Nucleus accumbens (tissue), 56 donors: ENCODE results near the gene MYH13.

Experiments used
- DNase-seq, 56 donors: peaks; one replicate each; lab custom pipeline; 2025; lab: John Stamatoyannopoulos, UW

MYH13 gene

DNA sequence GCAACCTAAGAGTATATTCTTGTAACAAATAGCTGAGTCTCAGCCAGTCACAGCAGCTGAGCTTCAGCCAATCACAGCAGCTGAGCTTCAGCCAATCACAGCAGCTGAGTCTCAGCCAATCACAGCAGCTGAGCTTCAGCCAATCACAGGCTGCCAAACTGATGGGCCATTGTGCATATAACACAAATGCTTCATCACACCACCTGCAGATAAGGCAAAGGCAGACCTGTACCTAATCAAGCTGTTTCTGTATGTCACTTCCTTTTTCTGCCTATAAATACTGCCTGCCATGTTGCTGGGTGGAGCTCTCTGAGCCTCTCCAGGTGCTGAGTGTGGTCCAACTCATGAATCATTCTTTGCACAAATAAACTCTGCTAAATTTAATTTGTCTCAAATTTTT lies 19.9 kb downstream of the MYH13 start:
- DNase-seq = peak in 1 of 56 donors; percentile 10

DNA sequence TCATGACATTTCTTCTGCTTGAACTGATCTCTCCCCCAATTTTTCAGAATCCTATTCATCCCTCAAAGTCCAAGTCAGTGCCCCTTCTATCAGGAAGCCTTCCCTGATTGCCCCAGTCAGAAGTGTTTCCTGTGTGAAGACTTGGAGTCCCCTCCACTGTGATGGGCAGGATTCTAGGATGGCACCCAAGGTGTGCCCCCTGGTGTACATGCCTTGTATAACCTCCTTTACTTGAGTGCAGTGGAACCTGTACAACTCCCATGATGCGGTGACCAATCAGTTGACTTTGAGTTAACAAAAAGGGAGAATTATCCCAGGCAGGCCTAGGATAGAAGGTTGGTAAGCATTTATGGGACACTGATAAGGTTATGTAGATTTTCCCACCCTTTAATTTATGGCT lies 23.4 kb downstream of the MYH13 start:
- DNase-seq = no peak

DNA sequence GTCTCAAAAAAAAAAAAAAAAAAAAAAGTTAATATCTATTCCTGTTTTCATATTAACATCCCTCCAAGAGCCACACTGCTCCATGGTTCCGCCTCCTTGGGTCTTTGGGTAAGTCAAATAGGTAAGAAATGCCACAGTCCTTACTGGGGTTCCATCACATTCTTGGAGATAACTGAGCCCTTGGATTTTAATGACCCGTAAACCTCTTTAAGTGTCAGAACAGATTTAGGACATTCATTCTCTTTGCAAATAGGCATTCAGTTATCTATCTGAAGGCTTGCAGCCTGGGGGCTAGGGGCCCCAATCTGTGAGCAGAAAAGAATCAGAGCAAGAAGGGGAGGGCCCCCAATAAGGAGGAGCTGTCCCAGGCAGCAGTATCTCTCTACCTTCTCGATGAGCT lies 28.0 kb downstream of the MYH13 start:
- no peak for DNase-seq

DNA sequence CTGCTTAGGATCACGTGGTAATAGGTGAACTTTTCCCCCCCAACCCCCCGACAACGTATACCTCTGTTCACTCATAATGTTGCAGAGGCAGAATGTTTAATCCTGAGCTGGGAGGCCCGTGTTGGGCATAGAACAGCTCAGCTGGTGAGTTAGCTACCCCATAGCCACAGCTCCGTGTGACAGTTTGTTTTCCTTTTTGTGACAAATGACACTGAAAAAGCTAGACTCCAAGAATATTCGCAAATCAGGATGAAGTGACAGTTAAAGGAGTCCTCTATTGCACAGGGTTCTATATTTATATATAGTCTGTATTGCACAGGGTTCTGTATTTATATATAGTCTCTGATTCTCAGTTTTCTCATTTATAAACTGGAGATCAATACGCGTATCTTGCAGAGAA lies 33.8 kb downstream of the MYH13 start:
- DNase-seq = no peak

DNA sequence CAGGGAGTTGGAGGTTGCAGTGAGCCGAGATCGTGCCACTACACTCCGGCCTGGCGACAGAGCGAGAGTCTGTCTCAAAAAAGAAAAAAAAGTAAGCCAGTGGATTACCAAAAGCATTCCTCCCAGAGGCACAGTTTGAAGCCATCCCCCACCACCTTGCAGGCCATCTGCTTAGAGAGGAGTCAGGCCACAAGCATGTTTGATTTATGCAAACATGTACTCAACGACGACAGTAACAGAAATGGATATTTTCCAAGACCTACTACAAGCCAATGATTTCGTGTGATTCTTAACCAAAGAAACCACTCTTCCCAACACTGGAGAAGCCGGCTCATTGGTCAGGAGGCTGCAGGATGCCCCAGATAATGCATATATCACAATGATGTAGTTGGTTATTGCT lies 34.8 kb downstream of the MYH13 start:
- no peak for DNase-seq

DNA sequence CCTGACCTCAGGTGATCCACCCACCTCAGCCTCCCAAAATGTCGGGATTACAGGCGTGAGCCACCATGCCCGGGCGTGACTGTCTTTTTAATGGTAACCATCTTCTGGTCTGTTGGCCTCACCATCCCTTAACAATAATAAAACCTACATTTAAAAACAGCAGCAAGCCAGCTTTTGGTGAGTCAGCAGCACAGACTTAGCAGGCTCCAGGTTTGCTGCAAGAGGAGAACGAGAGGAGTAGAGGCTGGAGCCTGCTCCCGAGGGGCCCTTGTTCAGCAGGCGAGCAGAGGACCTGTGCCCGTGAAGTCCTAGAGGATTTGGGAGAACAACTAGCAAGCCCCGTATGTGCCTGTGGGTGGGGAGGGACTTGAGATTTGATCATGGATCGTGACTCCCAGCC lies 35.7 kb downstream of the MYH13 start:
- no peak for DNase-seq

DNA sequence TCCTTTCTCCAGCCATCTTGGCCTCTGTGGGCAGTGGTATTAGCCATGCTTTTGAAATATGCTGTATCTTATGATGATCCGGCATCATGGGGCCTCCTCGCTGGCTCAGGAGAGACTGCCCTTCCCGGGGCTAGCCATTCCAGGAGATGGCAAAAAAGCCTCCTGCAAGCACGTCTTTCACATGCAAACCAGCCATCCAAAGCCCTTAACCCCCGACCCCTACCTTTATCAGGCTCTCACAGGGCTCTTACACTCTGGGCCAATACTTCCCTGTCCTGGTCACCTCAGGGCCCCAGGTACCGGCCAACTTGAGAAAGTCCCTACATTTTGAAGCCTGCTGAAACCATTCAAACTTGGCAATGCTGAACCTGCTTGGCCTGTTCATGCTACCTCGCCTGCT lies 36.4 kb downstream of the MYH13 start:
- DNase-seq = no peak

DNA sequence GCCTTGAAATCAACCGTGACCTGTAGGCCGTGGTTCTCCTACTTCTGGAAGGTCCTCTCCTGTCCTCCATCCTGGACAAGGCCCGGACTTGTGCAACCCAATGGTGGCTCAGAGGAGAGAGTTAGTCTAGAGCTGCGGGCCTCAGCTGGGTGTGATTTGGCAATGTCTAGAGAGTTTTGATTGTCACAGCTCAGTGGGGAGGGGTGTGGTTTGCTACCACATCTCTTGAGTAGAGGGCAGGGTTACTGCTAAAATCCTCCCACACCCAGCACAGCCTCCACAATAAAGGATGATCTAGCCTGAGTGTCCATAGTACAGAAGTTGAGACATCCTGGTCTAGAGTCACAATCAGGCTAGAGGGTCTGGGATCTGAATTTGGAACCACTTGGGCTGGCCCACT lies 40.3 kb downstream of the MYH13 start:
- DNase-seq = no peak

DNA sequence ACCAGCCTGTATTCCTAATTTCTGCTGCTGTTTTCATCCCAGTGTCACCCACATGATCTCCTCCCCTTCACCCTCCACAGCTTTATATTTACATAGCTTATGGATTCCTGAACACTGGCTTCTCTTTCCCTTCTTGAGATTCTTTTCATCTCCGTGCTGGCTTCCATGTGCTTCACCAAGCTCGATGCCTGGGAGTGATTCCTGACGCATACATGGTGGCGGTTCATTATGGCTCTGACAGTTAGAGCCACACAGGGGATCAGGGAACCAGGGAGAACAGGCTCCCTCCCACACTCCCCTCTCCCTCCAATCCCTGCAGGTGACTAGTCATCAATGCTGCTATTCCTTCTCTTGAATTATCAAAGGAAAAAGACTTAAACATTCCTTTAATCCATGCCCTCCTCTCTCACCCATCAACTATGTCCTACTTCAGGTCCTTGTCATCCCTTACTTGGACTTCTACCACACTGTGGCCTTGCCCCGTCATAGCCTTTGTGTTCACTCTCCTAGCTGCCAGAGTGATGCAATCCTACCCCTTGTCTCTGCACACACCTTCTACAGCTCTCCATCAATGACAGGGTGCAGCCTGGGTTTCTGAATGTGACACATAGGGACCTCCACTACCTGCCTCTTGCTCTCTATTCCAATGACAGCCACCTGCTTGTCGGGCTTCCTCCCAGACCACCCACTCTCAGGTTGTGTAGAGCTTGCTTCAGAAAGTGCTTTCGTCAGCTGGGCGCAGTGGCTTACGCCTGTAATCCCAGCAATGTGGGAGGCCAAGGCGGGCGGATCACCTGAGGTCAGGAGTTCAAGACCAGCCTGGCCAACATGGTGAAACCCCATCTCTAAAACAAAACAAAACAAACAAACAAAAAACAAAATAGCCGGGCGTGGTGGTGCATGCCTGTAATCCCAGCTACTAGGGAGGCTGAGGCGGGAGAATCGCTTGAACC lies 43.6 kb downstream of the MYH13 start:
- peak in 5 of 56 donors; percentile 1 to 31 (median 13) for DNase-seq

DNA sequence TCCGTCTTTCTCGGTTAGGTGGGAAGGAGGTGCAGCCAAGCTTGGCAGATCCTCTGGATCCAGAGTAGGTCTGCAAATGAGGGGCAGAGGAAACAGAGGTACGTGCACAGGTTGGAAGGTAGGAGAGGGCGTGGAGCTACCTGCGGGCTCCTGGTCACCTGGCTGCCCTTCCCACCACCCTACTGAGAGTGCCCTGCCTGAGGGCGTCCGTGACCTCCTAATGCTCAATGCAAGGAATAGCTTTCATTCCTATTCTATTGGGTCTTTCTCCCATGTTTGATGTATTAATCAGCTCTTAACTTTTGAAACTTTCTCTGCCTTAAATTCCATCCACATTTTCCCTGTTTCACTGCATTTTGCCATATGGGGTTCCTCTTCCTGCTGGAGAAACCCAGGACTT lies 44.6 kb downstream of the MYH13 start:
- DNase-seq = no peak

DNA sequence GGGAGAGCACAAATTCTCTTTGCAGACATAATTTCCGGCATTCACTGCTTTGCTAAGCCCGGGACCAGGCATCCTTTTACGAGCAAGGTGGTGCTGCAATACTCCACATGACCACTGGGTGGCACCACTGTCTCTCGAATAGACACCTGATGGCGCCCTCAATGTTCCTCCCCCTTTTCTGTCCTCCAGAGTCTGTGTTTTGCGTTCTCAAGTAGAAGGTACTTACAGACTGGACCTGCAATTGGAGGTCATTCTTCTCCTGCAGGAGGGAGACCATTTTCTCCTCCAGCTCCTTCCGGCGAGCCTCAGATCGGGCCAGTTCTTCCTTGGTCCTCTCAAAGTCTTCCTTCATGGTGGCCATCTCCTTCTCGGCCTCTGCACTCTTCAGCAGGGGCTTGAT lies 45.2 kb downstream of the MYH13 start:
- peak in 44 of 56 donors; percentile 2 to 86 (median 32) for DNase-seq

DNA sequence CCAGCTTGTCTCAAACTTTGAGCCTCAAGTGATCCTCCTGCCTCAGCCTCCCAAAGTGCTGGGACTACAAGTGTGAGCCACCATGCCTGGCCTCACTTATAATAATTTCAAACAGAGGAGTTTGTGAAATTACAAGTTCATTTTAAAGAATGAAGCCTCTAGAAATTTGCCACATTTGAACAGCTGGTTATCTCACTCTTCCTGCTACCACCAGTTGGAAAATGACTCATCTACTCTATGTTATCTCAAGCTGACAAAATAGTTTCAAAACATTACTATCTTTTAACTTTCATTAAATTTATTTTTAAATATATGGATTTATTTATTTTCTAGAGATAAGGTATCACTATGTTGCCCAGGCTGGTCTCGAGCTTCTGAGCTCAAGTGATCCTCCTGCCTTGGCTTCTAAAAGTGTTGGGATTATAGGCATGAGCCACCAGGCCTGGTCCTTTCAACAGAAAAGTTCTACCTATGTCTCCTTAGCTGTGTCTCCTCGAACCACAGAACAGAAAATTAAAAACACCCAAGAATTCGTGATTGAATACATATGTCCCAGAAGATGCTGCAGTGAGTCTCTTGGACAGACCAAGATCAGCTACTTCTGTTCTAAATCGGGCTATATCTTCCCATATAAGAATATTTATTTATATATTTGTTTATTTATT lies 47.6 kb downstream of the MYH13 start:
- no peak for DNase-seq

DNA sequence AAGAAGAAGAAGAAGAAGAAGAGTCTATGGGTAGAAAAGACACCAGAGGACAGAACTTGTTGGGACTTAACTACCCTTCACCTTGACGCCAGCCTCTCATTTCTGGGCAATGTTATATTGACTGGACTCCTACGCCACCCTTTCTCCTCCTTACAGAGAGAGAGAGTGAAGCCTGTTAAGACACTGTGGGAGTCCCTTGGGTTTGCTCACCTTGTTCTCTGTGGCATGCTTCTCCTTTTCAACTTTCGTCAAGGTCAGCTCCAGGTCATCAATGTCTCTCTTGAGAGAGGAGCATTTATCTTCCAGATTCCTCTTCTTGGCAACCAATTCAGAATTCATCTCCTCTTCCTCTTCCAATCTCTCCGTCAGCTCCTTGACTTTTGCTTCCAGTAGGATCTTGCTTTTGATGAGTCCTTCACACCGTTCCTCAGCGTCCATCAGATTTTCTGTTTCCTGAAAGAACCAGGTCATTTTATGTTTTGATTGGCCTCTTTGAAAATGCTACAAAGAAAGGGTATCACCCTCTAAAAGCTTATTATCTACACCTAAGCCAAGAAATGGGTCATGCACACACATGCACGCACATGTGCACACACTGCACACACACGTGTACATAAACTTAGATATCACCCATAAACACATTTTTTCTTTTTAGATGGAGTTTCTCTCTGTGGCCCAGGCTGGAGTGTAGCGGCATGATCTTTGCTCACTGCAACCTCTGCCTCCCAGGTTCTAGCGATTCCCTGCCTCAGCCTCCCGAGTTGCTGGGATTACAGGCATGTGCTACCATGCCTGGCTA lies 48.8 kb downstream of the MYH13 start:
- DNase-seq = no peak

DNA sequence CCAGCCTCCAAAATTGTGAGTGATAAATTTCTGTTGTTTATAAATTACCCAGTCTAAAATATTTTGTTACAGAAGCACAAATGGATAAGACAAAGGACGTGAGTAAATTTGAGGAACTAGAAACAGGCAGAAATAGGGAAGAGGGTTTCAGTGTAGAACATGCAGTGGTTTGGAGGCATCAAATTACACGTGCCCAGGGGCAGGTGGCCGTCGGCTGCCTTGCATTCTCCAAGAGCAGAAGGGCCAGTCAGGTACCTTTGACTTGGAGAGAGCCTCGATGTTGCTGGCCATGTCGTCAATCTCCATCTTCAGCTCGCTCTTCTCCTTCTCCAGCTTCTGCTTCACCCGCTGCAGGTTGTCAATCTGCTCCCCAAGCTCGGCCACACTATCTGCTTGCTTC lies 54.3 kb downstream of the MYH13 start:
- no peak for DNase-seq

DNA sequence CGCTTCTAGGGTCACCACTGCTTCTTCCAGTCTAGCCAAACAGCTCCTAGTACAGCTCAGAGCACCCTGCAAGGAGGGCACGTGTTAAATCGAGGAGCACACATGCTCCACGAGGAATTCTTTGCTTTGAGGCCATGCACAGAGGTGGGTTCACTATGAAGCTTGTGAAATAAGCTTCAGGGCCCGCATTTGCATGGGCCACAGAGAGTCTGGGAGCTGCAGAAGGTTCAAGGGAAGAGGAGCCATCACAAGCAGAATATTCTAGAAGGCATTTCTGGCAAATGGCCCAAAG lies 55.3 kb downstream of the MYH13 start:
- peak in 1 of 56 donors; percentile 5 for DNase-seq

DNA sequence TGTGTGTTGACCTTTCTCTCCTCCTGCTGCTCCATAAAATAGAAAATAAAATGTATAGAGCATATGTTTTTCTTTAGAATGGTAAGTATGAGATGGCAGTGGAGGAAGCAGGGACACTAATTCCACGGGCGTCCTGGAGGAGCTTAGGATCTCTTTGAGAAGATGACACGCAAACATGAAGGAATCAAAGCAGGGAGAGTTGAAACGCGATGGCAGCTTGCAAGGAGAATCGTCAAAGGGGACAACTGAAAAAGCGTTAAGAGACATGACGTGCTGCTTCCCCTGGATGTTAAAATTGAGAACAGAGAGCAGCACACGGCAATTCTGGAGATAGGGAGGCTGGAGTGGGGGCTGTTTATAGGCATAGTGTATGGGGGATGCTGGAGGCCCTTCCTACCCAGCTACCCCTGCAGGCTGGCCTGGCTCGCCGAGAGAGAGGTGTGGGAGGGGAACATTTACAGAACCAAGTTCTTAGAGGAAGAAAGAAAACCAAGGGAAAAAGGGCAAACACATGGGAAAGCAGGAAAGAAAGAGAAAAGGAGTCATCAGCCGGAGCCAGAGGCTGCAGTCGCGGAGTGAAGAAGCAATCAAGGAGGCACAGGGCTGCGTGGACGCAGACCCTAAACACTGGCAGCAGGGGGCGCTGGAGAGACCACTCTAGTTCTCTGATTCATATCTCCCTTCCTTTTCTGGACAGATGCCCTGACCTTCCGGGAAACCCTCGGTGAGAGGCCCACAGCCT lies 55.8 kb downstream of the MYH13 start:
- DNase-seq = peak in 27 of 56 donors; percentile 1 to 65 (median 15)

DNA sequence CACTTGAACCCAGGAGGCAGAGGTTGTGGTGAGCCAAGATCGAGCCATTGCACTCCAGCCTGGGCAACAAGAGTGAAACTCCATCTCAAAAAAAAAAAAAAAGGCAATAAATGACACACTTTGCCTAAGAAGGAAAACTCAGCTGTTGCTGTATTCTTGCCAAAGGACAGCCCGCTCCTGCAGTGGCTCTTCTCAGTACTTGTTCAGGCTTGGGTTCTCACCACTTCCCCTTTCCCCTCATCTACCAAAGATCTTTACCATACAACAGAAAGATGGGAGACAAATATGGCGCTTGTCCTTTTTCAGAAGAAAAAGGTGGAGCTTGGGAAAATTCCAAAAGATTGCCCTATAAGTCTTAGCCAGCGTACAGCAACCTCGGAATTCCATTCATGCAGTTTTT lies 58.5 kb downstream of the MYH13 start:
- no peak for DNase-seq

DNA sequence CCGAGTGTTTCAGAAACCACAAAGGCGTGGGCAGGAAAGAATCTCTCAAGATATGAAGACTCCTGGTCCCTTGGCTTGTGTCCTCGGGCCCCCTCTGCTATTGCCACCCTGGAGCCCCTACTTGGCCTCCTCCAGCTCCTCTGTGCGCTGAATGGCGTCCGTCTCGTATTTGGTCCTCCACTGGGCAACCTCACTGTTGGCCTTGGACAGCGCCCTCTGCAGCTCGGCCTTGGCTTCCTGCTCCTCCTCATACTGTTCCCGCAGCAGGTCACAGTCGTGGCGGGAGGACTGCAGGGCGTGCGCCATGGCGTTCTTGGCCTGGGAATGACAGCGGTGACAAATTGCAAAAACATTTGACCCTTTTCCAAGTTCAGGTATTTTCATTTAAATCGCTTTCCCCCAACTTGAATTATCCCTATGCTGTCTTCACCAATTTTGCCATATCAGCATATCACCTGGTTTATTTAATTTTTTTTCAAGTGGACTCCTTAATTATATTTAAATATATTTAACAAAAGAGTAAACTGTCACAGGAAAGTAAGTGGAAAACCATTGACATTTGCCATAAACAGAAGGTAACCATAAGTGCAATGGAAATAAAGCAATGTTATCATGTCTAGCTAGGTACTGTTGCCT lies 59.7 kb downstream of the MYH13 start:
- DNase-seq = no peak

DNA sequence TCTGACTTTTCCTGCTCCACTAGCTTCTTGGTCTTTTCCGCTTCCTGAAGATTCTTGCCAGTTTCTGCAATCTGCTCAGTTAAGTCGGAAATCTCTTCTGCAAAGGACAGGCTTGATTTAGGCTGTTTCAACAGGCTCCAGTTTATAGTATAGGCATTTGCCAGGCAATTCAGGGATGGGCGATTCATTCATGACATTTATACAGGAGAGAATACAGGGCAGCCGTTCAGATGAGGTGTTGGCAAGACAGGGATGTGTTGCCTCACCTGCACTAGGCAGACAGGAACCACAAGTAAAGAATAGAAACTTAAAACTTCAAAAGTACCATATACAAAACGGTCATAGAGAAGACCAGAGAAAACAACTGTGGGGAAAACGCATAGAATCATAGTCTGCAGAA lies 61.7 kb downstream of the MYH13 start:
- no peak for DNase-seq
